Measurements from ENCODE around the gene ADM.

Gene ADM

DNA sequence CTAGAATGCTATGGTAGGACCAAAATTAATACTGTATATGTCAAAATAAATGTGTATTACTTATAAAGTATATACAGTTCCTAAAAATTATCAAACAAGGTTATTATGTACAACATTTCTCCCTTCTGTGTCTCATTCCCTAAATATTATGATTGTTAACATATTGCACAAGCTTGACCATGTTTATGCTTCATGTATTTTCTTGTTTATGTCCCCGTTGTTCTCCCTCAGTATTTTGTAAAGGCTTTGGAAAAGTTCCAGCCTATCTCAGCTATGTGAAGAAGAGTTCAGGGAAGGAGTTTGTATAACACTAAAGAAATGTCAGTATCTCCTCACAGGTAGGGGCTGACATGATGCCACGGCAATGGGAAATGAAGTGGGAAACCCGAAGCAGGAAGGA, 19.6 kb downstream of the ADM start:
- TF ChIP-seq, protein P1, sequence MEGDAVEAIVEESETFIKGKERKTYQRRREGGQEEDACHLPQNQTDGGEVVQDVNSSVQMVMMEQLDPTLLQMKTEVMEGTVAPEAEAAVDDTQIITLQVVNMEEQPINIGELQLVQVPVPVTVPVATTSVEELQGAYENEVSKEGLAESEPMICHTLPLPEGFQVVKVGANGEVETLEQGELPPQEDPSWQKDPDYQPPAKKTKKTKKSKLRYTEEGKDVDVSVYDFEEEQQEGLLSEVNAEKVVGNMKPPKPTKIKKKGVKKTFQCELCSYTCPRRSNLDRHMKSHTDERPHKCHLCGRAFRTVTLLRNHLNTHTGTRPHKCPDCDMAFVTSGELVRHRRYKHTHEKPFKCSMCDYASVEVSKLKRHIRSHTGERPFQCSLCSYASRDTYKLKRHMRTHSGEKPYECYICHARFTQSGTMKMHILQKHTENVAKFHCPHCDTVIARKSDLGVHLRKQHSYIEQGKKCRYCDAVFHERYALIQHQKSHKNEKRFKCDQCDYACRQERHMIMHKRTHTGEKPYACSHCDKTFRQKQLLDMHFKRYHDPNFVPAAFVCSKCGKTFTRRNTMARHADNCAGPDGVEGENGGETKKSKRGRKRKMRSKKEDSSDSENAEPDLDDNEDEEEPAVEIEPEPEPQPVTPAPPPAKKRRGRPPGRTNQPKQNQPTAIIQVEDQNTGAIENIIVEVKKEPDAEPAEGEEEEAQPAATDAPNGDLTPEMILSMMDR (IDR thresholded peaks at IDR 0.05; ENCODE audit: low read length, missing control alignments) = no peak
- DNase-seq (ENCODE audit: low read depth) = peak; percentile 42
- H3K4me3 ChIP-seq (replicated peaks; ENCODE audit: low read depth, low read length) = no peak overlapping the region

DNA sequence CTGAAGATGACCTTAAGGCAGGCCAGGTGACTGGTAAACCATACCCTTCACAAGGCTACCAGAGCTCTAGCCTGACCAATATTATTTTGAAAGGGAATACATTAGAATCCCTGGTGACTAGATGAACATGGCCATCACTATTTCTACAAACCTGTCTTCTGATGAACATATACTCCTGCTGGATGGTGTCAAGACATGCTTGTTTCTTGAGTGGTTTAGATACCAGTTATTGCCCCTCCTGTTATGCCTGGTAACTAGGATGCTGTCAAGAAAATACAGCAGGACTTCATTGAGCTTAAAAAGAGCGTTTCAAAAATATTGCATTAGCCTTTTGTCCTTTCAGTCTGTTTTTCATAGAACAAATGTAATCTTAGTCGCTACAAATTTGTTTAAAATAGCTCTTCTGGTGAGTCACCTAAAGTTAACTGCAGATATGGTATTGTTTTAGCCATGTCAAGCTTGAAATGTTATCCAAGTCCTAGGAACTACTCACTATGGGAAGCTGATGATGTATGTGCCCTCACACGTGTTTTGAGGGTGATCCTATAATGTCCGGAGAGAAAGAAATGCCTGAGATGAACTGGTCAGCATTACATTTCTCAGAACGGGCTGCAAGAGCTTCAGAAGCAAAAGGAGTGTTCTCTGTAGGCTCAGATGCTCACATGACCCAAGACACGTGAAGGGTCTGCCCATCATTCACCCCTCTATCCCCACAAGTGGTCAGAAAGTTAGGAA, 20.6 kb downstream of the ADM start:
- peak; percentile 93 for DNase-seq (ENCODE audit: low read depth)
- no peak overlapping the region for H3K4me3 ChIP-seq (replicated peaks; ENCODE audit: low read depth, low read length)
- TF ChIP-seq, protein P1 (IDR thresholded peaks at IDR 0.05; ENCODE audit: low read length, missing control alignments) = no peak

DNA sequence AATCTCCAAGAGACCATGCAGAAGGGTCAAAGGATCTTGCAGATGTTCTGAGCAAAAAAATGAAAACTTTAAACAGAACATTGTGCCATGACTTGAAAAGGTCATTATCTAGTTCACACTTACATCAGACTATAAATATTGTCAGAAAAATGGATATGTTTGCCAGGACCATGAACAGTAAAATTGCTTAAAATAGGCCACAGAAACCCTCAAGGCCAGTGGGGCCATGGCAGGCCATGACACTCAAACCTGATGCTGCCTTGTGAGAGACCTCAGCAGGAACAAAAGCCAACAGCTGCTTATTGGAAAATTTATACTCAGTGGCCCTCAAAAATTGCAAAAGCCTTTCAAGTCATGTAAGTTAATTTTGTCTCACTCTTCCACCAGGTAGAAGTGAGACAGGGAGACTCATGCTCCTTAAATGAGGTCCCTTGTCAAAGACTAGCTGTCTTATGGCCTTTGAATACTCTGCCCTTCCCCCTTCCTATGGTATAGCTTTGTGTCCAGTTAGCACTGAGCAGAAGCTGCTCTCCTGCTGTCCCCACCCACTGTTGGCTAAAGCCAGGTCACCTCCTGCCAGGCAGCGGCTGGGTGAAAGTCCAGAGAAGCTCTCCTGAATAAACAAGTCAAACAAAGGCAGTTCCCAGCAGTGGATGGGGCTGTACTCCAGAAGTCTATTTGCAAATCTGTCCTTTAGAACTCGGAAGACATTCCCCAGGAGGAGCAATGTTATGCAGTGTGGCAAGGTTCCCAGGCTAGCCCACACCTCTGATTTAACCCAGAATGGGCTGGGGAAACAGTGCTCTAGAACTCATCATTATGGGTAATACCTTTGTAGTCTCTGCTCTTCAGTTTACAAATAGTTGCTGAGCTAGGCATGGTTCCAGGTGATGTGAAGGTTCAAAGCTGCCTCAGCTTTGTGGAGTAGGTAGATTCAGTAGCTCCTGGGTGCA, 21.4 kb downstream of the ADM start:
- DNase-seq (ENCODE audit: low read depth) = peak; percentile 71
- TF ChIP-seq, protein P1 (IDR thresholded peaks at IDR 0.05; ENCODE audit: low read length, missing control alignments) = no peak

DNA sequence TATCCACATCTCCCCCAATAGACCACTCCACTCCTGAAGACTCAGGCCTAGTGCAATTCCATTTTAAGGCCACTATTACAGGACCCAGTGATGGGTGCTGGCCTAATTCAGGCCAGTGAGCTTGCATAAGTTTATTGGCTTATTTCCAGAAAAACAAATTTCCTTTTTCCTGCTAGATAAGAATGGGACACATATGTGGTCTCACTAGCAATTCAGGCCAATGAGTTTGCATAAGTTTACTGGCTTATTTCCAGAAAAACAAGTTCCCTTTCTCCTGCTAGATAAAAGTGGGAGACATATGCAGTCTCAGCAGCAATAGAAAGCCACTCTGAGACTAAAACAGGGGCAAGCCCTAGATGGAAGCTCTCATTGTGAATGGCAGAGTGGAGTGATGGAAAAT, 22.4 kb downstream of the ADM start:
- TF ChIP-seq, protein P1 (IDR thresholded peaks at IDR 0.05; ENCODE audit: low read length, missing control alignments) = no peak
- peak; percentile 98 for DNase-seq (ENCODE audit: low read depth)
- no peak overlapping the region for H3K4me3 ChIP-seq (replicated peaks; ENCODE audit: low read depth, low read length)

More for the DNA sequence above, 21.4 kb downstream of the ADM start:
- H3K4me3 ChIP-seq (replicated peaks; ENCODE audit: low read depth, low read length) = no peak overlapping the region

DNA sequence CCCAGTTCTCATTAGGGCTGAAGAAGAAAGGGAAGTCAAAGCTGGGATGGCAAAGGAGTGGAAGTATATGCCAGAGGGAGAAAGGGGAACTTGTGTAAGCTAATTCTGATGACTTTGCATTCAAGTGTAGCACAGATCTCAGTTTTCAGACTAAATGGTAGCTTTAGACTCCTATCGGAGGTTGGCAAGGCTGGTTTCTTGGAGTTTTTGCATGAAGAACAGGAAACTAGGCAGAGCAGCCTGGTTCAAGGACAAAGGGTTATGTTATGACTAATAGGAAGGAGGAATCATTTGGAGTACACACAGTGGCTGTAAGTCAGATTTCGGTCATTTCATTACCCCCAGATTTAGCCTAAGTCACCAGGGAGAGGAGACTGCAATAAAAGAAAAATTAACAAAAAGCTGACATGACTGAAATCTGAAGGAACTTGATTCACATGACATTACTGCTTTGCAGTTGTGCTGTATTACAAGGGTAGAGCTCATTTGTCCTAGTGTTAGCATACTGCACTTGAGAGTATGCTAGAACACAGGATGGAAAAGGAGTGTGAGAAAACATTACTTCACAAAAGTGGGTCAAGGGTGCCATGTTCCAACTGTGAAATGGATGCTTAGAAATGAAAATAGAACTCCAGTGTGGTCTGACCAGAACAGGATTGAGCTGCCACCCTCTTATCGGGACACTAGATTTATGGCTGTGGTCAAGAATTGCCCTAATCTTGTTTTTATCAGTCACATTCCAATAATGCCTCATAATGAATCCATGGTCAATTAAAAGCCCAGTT, 23.6 kb downstream of the ADM start:
- TF ChIP-seq, protein P1 (IDR thresholded peaks at IDR 0.05; ENCODE audit: low read length, missing control alignments) = no peak
- H3K4me3 ChIP-seq (replicated peaks; ENCODE audit: low read depth, low read length) = no peak overlapping the region
- peak; percentile 63 for DNase-seq (ENCODE audit: low read depth)

DNA sequence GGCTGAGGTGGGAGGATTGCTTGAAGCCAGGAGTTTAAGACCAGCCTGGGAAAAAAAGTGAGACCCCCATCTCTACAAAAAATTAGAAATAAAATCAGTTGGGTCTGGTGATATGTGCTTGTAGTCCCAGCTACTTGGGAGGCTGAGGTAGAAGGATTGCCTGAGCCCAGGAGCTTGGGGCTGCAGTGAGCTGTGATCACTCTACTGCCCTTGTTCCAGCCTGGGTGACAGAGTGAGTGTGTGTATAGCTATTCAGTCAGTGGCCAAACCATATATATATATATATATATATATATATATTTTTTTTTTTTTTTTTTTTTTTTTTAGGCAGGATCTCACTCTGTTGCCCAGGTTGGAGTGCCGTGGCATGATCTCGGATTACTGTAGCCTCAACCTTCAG, 24.5 kb downstream of the ADM start:
- H3K4me3 ChIP-seq (replicated peaks; ENCODE audit: low read depth, low read length) = no peak overlapping the region
- no peak for DNase-seq (ENCODE audit: low read depth)
- TF ChIP-seq, protein P1 (IDR thresholded peaks at IDR 0.05; ENCODE audit: low read length, missing control alignments) = no peak

All from fibroblast of pulmonary artery (primary cell).